Measurements from ENCODE around the gene PUSL1.

The PUSL1 gene

GRCh38 chr1:1353389-1354151 is 45.2 kb downstream of the PUSL1 start:
- DNase-seq (ENCODE audit: low read depth in 2 of 2) = no peak

GRCh38 chr1:1354271-1355247 is 46.2 kb downstream of the PUSL1 start:
- no peak for DNase-seq (ENCODE audit: low read depth in 2 of 2)

GRCh38 chr1:1355416-1355815 is 47.0 kb downstream of the PUSL1 start:
- DNase-seq (ENCODE audit: low read depth in 2 of 2) = no peak

GRCh38 chr1:1356166-1356795 is 47.9 kb downstream of the PUSL1 start:
- no peak for DNase-seq (ENCODE audit: low read depth in 2 of 2)

- no peak for DNase-seq (ENCODE audit: low read depth in 2 of 2)
Observed at GRCh38 chr1:1356796-1357401, 48.5 kb downstream of the PUSL1 start.

GRCh38 chr1:1357871-1358432 is 49.6 kb downstream of the PUSL1 start:
- no peak for DNase-seq (ENCODE audit: low read depth in 2 of 2)

GRCh38 chr1:1358433-1359271 is 50.3 kb downstream of the PUSL1 start, which contains the start of gene MXRA8:
TSS of gene MXRA8 (minus strand) at chr1:1358555. CDS start at chr1:1358504, 51 bp downstream.
- DNase-seq (ENCODE audit: low read depth in 2 of 2) = no peak

- no peak for DNase-seq (ENCODE audit: low read depth in 2 of 2)
Observed at GRCh38 chr1:1359308-1359663, 50.9 kb downstream of the PUSL1 start.

GRCh38 chr1:1359664-1360468 is 51.5 kb downstream of the PUSL1 start:
- no peak for DNase-seq (ENCODE audit: low read depth in 2 of 2)

GRCh38 chr1:1360506-1361169 is 52.2 kb downstream of the PUSL1 start:
- DNase-seq (ENCODE audit: low read depth in 2 of 2) = no peak

Data from activated CD4-positive, alpha-beta T cell treated with anti-CD3 and anti-CD28 coated beads for 24 hours (primary cell).